NT2/D1 (cell line): ENCODE measurements around the gene ZDHHC11.
"Not testable (repeated sequence)": the region's sequence is repeated elsewhere in the genome, so short reads cannot be mapped to it uniquely, and the experiment has no call there.

Experiments
- DNase-seq: peaks from one replicate; pipeline ENCODE4 v3.0.0-alpha.2; 2011; ENCODE audit warnings: low read depth, low spot score
- H3K27me3 ChIP-seq: 2 replicates; pipeline ENCODE4 v1.6.0; 2011; ENCODE audit warnings: mild to moderate bottlenecking; ENCODE audit not compliant: insufficient read length, insufficient read depth
- H3K36me3 ChIP-seq: 2 replicates; pipeline ENCODE4 v1.6.1; 2011; ENCODE audit warnings: mild to moderate bottlenecking, low read length, mixed read lengths; ENCODE audit not compliant: insufficient read depth, insufficient read length
- H3K4me1 ChIP-seq: 2 replicates; pipeline ENCODE4 v1.5.1; 2011; ENCODE audit not compliant: insufficient read depth, insufficient read length
- H3K4me3 ChIP-seq: 2 replicates; pipeline ENCODE4 v1.5.1; 2011; ENCODE audit warnings: low read depth; ENCODE audit not compliant: insufficient read length
- H3K9ac ChIP-seq: 2 replicates; pipeline ENCODE4 v1.6.0; 2011; ENCODE audit warnings: low read depth; ENCODE audit not compliant: insufficient read length
- H3K9me3 ChIP-seq: 2 replicates; pipeline ENCODE4 v1.5.1; 2011; ENCODE audit warnings: mild to moderate bottlenecking, low read length; ENCODE audit not compliant: insufficient read depth

Gene ZDHHC11

GRCh38 chr5:844426-844825 is 6.4 kb downstream of the ZDHHC11 start:
- DNase-seq, H3K4me3 ChIP-seq: not testable (repeated sequence)

GRCh38 chr5:843926-844325 is 6.9 kb downstream of the ZDHHC11 start:
- not testable (repeated sequence) for H3K9ac ChIP-seq, H3K9me3 ChIP-seq, H3K27me3 ChIP-seq, H3K4me1 ChIP-seq, H3K4me3 ChIP-seq, DNase-seq
- peaks cover 24% of the 10 kb centered on the region for H3K36me3 ChIP-seq

More at GRCh38 chr5:844426-844825, 6.4 kb downstream of the ZDHHC11 start:
- not testable (repeated sequence) for H3K4me1 ChIP-seq, H3K9me3 ChIP-seq, H3K9ac ChIP-seq, H3K27me3 ChIP-seq
- H3K36me3 ChIP-seq = peaks cover 26% of the 10 kb centered on the region

- H3K9me3 ChIP-seq, H3K9ac ChIP-seq, DNase-seq, H3K4me3 ChIP-seq, H3K27me3 ChIP-seq, H3K4me1 ChIP-seq: not testable (repeated sequence)
- peaks cover 20% of the 10 kb centered on the region for H3K36me3 ChIP-seq
These were observed 7.4 kb downstream of the ZDHHC11 start for GRCh38 chr5:843371-843770.

DNA sequence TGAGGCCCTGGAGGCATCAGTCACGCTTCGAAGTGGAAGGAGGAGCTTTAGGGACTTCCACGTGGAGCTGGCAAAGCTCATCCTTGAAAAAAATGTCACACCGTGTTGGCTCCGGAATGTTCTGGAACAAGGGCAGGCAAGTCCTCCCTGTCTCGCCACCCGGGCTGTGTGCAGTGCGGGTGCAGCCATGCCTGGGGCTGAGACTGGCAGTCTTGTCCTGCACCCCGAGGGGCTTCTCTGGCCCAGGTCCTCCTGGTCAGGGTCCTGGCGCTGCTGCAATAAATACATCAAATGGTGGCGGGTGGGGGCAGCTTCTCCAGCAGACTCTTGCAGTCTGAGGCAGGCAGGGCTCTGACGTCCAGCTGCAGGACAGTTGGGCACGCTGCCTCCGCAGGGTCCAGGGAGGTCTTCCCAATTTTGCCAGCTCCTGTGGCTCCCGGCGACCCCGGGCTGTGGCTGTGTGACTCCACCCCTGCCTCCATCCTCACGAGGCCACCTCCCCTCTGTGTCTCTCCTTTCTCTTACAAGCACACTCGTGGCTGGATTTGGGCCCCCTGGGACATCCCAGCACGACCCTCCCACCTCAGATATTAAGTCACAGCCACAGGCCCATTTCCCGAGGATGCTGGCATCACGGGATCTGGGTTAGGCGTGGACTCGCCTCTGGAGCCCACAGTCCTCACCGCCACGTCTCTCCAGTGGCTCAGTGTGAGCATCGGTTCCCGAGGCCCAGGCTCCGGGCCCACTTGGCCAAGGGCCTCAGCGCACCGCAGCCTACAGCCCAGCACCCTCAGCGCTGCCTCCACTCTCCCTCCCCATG is 8.2 kb downstream of the ZDHHC11 start:
- not testable (repeated sequence) for DNase-seq, H3K4me1 ChIP-seq, H3K4me3 ChIP-seq, H3K27me3 ChIP-seq, H3K9ac ChIP-seq, H3K9me3 ChIP-seq
- peaks cover 25% of the 10 kb centered on the region for H3K36me3 ChIP-seq

GRCh38 chr5:841531-842401 is 9.0 kb downstream of the ZDHHC11 start:
- not testable (repeated sequence) for H3K9me3 ChIP-seq, DNase-seq, H3K27me3 ChIP-seq, H3K9ac ChIP-seq, H3K4me1 ChIP-seq, H3K4me3 ChIP-seq
- H3K36me3 ChIP-seq = peaks cover 28% of the 10 kb centered on the region

DNA sequence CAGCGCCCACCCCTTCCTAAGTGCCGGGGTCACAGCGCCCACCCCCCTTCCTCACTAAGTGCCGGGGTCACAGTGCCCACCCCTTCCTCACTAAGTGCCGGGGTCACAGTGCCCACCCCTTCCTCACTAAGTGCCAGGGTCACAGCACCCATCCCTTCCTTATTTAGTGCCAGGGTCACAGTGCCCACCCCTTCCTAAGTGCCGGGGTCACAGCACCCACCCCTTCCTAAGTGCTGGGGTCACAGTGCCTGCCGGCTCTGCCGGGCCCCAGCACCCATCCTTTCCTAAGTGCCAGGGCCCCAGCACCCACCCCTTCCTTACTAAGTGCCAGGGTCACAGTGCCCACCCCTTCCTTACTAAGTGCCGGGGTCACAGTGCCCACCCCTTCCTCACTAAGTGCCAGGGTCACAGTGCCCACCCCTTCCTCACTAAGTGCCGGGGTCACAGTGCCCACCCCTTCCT is 9.8 kb downstream of the ZDHHC11 start:
- H3K9me3 ChIP-seq, H3K27me3 ChIP-seq, H3K9ac ChIP-seq, H3K4me1 ChIP-seq, H3K4me3 ChIP-seq, DNase-seq: not testable (repeated sequence)
- peaks cover 30% of the 10 kb centered on the region for H3K36me3 ChIP-seq

GRCh38 chr5:840118-840973 is 10.4 kb downstream of the ZDHHC11 start:
- DNase-seq, H3K9me3 ChIP-seq, H3K4me3 ChIP-seq, H3K9ac ChIP-seq, H3K27me3 ChIP-seq, H3K4me1 ChIP-seq: not testable (repeated sequence)
- H3K36me3 ChIP-seq = peaks cover 33% of the 10 kb centered on the region

GRCh38 chr5:838431-838851 is 12.3 kb downstream of the ZDHHC11 start:
- not testable (repeated sequence) for DNase-seq, H3K9ac ChIP-seq

DNA sequence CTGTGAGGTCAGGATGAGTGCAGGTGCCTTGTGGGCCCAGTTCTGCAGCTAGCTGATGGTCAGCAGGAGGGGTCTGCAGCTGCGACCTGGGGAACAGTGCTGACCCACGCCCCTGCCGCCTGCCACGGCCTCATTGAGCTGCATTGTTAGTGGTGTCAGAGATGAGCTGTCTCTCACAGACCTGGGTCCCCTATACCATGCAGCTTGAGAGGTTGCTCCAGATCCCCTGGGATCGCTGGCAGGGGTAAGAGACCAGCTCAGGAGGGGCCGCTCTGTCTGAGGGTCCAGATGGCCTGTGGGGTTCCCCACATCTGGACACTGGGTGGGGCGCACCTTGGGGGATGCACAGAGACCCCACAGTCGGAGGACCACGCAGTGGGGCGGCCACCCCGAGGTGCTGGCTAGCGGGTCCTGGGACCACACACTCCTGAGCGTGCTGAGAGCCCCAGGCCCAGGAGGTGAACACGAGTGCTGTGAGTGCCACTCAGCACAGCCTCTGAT is 13.1 kb downstream of the ZDHHC11 start:
- not testable (repeated sequence) for H3K4me1 ChIP-seq, H3K27me3 ChIP-seq, H3K9ac ChIP-seq, DNase-seq, H3K9me3 ChIP-seq, H3K4me3 ChIP-seq
- H3K36me3 ChIP-seq = peaks cover 29% of the 10 kb centered on the region

More at GRCh38 chr5:838431-838851, 12.3 kb downstream of the ZDHHC11 start:
- H3K27me3 ChIP-seq, H3K4me1 ChIP-seq, H3K9me3 ChIP-seq, H3K4me3 ChIP-seq: not testable (repeated sequence)
- H3K36me3 ChIP-seq = peaks cover 33% of the 10 kb centered on the region

GRCh38 chr5:835933-836612 is 14.7 kb downstream of the ZDHHC11 start:
- H3K27me3 ChIP-seq, H3K4me1 ChIP-seq, H3K9ac ChIP-seq, H3K4me3 ChIP-seq, DNase-seq, H3K9me3 ChIP-seq: not testable (repeated sequence)
- peaks cover 21% of the 10 kb centered on the region for H3K36me3 ChIP-seq
